ENCODE results near the gene POU4F1. TPM values are rescaled to one million over a fixed set of nuclear protein-coding genes. Genes with fewer than 3 reads are reported as not detected.

Gene POU4F1, protein sequence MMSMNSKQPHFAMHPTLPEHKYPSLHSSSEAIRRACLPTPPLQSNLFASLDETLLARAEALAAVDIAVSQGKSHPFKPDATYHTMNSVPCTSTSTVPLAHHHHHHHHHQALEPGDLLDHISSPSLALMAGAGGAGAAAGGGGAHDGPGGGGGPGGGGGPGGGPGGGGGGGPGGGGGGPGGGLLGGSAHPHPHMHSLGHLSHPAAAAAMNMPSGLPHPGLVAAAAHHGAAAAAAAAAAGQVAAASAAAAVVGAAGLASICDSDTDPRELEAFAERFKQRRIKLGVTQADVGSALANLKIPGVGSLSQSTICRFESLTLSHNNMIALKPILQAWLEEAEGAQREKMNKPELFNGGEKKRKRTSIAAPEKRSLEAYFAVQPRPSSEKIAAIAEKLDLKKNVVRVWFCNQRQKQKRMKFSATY
- not detected in 2 replicates for total RNA-seq

DNA sequence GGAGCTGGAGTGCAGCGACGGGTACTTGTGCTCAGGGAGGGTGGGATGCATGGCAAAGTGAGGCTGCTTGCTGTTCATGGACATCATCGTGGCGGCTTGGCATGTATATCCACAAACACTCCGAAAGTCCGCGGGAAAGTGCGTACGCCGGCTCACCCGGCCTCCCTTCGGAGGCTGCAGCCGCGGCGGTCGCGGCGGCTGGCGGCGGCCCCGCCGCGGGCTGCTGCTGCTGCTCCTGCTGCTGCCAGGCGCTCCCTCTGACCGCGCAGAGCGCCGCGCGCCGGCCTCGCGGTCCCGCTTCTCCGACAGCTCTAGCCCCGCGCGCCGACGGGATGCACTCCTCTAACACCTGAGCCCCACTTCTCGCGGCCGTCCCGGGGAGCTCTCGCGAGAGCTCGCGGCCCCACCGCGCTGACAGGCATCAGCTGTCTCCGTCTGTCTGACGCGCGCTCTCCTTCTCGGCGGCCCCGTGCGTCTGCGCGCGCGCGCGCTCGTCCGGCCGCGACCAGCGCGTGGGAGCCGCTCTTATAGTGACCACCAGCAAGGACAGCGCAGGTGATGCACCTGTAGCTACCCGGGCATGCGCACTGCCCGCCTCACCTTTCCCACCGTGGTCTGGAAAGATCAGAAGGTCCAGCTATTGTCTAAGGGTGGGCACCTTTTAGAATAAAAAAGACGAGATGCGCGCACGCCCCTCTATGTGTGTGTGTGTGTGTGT, at the start of gene POU4F1:
POU4F1 (minus strand) TSS at position 313 of the 718 bp plus-strand sequence; CDS start at position 87, 226 bp downstream.

Other genes starting within 250 kb of the POU4F1 start
- gene OBI1, start 55.6 kb upstream of the POU4F1 start, total RNA-seq = 9.4 and 11.7 TPM in 2 replicates